H1 (cell line): ENCODE results near the gene B3GAT2. TPM values are rescaled to one million over a fixed set of nuclear protein-coding genes. Genes with fewer than 3 reads are reported as not detected.

Experiments used
- SAP30 ChIP-seq: fragments of 300-600 bp; sonication (generic); IDR thresholded peaks from 2 replicates; pipeline ENCODE4 v1.7.1; 2012; ENCODE audit warnings: low read length, moderate library complexity, mild to moderate bottlenecking, inconsistent platforms; ENCODE audit not compliant: insufficient read depth, insufficient replicate concordance
- SRF ChIP-seq: IDR thresholded peaks from 2 replicates; pipeline ENCODE4 v1.6.1; 2011; ENCODE audit warnings: mild to moderate bottlenecking, low read depth, low read length, moderate library complexity
- TAF1 ChIP-seq: IDR thresholded peaks from 2 replicates; pipeline ENCODE4 v1.6.1; 2011; ENCODE audit warnings: mild to moderate bottlenecking, low read depth, low read length
- polyA plus RNA-seq, 7 experiments: library from polyadenylated mRNA; depleted of rRNA in 3 of 7; stranded (reverse) in 5 of 7; unstranded in 2 of 7; fragments of >200 nt in 5 of 7; fragments of 200-250 nt in 2 of 7; gene quantifications; 1 replicate in 5 of 7; 2 replicates in 1 of 7; 4 replicates in 1 of 7; pipeline versions ENCODE4 v1.2.1 to v1.2.3, GENCODE V29; 2011 to 2013; ENCODE audit warnings: missing spikeins in 2 of 7, mixed read lengths in 2 of 7
- total RNA-seq: library from RNA; stranded (reverse); fragmentation: NEBNext Ultra II Directional; extraction: Animal tissue kit (Norgen Biotek cat#: 25700); gene quantifications from 2 replicates; pipeline ENCODE4 v1.2.1, GENCODE V29; 2021
- TF ChIP-seq, protein P1 (sequence below): IDR thresholded peaks from 2 replicates; pipeline ENCODE4 v1.6.1; 2012; ENCODE audit warnings: inconsistent platforms

Gene B3GAT2
- total and polyA plus RNA-seq, 2 of the 8 experiments (the other 6 are each of a cell fraction or from before 2014, with no cell fraction given), result 0.83 to 1.9 TPM

DNA sequence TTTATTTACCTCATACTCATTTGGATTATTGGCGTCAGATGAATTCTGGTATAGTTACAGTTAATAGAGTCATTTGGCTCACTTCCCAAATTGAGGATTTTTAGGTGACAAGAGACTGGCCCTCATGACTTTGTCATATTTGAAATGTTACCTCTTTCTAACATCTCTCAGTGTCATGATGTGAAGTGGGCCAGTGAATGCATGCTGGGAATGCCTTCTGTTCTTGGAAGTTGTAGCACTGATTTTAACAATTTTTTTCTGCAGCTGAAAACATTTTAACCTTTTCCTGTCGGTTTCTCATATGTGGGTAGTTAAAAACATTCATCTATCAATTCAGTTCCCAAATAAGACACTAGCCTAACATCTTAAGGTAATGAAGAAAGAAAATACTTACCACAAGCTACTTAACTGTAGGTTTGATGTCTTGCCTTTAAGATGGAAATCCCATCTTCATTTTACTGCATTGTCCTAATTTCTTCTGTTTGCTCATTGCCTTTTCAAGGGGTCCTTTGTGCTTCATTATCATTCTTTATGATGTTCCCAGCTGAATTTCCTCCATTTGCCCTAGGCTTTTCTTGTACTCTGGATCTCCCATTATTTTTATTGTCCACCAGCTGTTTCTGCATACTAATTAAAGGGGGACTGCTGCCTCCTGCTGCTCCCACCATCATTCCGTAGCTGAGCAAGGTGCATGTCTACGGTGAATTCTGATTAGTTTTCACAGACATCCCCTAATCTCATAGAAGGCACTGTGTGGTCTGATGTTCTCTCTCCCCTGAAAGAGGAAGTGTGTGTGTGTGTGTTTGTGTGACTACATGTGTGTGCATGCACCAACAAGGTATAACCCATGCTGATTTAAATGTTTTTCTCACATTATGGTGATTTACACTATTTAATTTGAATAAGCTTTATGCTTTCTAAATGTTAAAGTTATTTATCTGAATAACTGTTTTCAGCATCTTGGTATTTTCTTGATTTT lies 109.5 kb downstream of the B3GAT2 start (continued):
- TF ChIP-seq, protein P1, sequence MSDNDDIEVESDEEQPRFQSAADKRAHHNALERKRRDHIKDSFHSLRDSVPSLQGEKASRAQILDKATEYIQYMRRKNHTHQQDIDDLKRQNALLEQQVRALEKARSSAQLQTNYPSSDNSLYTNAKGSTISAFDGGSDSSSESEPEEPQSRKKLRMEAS, result no peak
- TF ChIP-seq TAF1 (no peak), SAP30 (no peak), SRF (no peak)
